Stimulated activated naive B cell treated with anti-CD40 and anti-IgM and Interleukin-4, amounts not matched to agents 10 μg/mL and 1 μg/mL and 100 μg/mL, for 72 hours (primary cell): ENCODE measurements around the gene CCDC187.

Experiments used
- ATAC-seq, 2 donors: fragments of 150-1000 bp; cut with Tn5 transposase; replicated peaks; 2 replicates each; pipeline ENCODE4 v1.10.0; 2021; ENCODE audit warnings: moderate library complexity in 1 of 2
- DNase-seq: peaks from one replicate; pipeline ENCODE4 v3.0.0; 2021
- H3K27ac Mint-ChIP-seq: one replicate; pipeline ENCODE4 v1.8.0; 2022; ENCODE audit warnings: mild to moderate bottlenecking, mixed read lengths
- H3K27me3 Mint-ChIP-seq, 2 donors: one replicate each; pipeline ENCODE4 v1.8.0; 2022; ENCODE audit warnings: mixed read lengths in 2 of 2
- H3K36me3 Mint-ChIP-seq, 2 donors: one replicate each; pipeline ENCODE4 v1.8.0; 2022; ENCODE audit warnings: mixed read lengths in 2 of 2, mild to moderate bottlenecking in 1 of 2
- H3K4me1 Mint-ChIP-seq, 2 donors: one replicate each; pipeline ENCODE4 v1.8.0; 2022; ENCODE audit warnings: mixed read lengths in 2 of 2, mild to moderate bottlenecking in 1 of 2
- H3K4me3 Mint-ChIP-seq, 2 donors: one replicate each; pipeline ENCODE4 v1.8.0; 2022; ENCODE audit warnings: mild to moderate bottlenecking in 2 of 2, mixed read lengths in 2 of 2, moderate library complexity in 1 of 2
- H3K9me3 Mint-ChIP-seq, 2 donors: one replicate each; pipeline ENCODE4 v1.8.0; 2022; ENCODE audit warnings: mixed read lengths in 2 of 2, mild to moderate bottlenecking in 1 of 2

CCDC187 gene

DNA sequence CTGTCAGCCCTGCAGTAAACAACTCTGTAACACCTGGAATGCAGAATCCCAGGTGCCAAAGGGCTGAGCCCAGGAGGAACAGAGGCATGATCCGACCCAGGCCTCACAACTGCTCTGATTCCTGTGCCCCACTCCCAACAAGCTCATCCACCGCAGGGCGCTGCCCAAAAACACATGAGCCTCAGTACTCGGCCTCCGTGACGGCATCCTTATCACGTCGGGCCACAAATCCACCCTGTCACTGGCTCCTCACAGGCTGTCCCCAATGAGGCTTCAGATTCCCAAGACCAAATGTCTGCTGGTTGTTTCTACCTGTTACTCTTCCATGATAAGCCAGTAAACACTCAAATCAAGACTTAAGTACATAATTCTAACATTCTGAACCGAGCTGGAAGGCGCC lies 73.5 kb downstream of the CCDC187 start:
- H3K27ac Mint-ChIP-seq, result peak overlapping the region; percentile 73

DNA sequence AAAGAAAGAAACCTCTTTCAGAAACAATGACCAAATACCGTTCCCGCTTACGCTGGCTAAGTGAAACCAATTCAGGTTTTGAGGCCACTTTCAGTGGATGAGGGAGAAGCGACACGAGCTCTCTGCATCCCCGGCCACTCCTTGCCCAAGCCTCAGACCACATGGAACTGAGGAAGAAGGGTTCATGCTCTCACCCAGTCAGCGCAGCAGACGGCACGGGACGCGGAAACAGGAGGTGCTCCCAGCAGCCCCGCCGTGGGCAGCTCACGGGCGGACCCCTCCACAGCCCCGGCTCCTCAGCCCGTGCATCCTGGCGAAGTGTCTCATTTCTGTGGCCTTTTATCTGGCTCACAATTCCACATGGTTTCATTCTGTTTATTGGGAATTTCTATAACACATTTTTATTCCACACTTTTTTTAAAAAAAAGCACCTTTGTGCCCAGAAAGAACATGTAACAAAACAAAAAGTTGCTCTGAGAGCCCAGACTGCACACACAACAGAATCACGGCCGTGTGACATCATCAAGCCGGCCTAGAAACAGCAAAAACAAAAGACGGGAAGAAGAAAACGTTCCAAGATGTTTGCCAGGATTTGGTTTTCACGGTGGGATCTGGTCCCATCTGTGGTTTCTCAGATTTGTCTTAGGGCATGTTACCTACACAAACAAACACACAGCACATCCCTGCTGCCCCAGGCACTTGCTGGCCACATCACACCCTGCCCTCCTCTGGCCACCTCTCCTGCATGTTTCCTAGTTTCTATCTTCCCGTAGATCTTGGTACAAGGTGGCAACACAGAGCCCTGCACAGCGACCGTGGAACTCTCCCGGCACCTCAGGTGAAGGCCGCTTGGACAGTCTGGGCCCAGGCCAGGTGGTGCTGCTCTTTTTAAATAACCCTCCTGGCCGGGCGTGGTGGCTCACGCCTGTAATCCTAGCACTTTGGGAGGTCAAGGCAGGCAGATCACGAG lies 74.5 kb downstream of the CCDC187 start:
- Mint-ChIP-seq H3K27ac (peak overlapping the region; percentile 0), H3K36me3 (peaks cover 47 to 66% of the 10 kb centered on the region in 2 donors), H3K4me3 (no peak overlapping the region), H3K27me3 (no peaks in the 10 kb centered on the region), H3K9me3 (peaks cover 0 to 1% of the 10 kb centered on the region in 2 donors), H3K4me1 (peaks cover 66 to 97% of the 10 kb centered on the region in 2 donors)
- DNase-seq, result no peak
- ATAC-seq, result no peak

More for the DNA sequence above, 73.5 kb downstream of the CCDC187 start:
- H3K4me1 Mint-ChIP-seq, result peaks cover 71 to 98% of the 10 kb centered on the region in 2 donors
- ATAC-seq, result no peak
- DNase-seq, result no peak
- H3K9me3 Mint-ChIP-seq, result peaks cover 0 to 1% of the 10 kb centered on the region in 2 donors
- H3K4me3 Mint-ChIP-seq, result no peak overlapping the region
- H3K36me3 Mint-ChIP-seq, result peaks cover 57 to 69% of the 10 kb centered on the region in 2 donors
- H3K27me3 Mint-ChIP-seq, result no peaks in the 10 kb centered on the region

DNA sequence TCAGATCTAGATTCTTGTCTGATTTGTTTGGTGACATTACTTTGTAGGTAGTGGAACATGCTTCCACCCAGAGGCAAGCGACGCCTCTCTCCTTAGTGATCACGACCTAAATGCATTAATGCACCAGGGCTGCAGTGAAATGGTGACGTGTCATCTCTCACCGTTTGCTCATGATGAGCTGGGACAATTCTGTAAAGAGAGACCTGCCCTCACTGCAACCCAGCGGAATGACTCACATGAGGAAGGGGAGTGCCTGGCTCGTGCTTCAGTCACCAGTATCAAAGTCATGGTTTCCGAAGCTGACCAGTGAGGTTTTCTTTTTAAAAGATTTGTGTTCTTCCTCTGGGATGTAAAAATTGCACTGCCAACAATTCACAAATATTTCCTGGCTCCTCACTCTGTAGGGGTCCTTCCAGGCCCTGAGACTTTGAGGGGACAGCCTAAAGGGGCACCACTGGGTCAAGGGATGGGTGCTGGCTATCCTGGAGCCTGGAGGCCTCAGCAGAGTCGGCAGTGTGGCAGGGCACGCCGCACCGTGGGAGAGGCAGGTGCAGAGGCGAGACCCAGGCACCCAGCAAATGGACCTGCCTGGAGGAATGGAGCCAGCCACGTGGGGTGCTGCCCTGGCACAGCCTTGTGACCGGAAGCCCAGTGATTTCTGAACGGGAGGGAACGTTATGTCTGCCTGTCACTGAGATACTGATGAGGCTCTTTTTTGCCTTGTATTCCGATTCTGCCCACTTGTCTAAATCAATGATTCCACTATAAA lies 75.6 kb downstream of the CCDC187 start:
- no peak for ATAC-seq
- no peak overlapping the region for H3K4me3 Mint-ChIP-seq

DNA sequence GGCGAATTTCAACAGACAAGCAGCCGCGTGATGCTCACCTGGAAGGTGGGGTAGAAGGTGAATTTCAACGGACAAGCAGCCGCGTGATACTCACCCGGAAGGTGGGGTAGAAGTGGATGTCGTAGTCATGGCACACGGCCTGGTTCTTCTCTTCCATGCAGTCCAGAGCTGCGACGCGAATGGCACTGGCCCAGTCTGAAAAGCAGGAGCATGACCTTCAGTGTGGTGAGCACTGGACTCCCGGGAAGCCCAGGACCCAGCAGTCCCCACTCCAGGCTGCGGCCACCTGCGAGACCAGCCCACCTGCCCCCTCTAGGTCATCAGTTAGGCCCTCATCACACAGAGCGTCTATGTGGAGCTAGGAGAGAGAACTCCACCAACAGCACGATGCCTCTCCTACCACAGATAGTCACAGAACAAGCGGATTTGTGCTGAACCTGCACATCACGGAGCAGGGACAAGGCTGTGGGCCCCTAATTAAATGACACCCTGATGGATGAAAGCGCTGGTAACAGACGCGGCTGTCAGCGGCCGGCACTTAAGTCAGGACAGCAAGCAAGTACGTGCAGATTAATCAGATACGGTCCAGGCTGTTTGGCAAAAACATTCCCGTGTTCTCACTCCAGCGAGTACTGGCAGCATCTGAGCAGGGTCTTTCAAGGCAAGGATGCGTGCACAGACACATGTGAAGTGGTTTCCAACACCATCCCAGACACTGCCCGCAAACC lies 77.0 kb downstream of the CCDC187 start:
- peak overlapping the region; percentile 31 for H3K27ac Mint-ChIP-seq
- no peak for ATAC-seq
- H3K36me3 Mint-ChIP-seq, result peaks cover 50 to 72% of the 10 kb centered on the region in 2 donors

More for the DNA sequence above, 75.6 kb downstream of the CCDC187 start:
- Mint-ChIP-seq H3K27me3 (no peaks in the 10 kb centered on the region), H3K36me3 (peaks cover 42 to 63% of the 10 kb centered on the region in 2 donors), H3K27ac (peak overlapping the region; percentile 39), H3K4me1 (peaks cover 58 to 91% of the 10 kb centered on the region in 2 donors), H3K9me3 (no peaks in the 10 kb centered on the region)
- no peak for DNase-seq

DNA sequence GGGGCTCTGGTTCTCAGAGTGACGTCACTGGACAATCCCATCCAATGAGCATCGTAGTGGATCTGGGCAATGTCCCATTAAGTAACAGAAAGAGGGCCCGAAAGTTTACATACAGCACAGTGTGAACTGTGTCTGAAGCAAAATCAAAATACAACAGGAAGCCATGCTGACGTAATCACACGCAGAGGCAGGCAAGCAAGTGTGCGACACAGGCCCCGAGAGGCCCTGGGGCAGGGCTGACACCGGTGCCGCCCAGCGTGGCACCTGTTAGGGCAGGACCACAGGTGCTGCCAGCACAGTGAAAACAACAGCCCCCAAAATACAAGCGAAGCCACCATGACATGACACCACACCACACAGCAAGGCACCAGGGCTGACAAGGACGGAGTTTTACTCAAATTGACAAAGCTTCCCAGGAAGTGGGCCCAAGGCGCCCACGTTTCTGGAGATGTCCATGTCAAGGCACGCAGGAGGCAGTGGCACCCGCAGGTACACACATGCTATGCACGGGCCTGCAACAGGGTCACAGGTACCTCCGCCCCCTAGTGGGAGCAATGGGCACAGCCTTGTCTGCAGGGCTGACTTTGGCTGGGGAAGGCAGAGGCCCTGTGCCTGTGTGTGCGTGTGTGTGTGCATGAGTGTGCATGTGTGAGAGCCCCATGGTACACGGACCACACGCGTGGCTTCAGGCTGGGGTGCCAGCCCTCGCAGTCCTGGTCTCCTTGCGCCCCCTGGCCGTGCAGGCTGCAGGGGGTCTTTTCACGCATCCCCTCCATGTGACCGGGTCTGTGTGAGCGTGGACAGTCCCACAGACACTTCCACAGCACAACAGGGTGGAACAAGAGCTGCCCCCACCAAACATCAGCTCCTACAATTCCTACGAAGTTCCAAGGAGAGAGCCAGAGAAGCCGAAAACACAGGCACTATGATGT lies 77.9 kb downstream of the CCDC187 start:
- peak overlapping the region; percentile 97 for H3K27ac Mint-ChIP-seq
- H3K4me3 Mint-ChIP-seq, result peak overlapping the region; percentile 62 to 66
- peaks cover 51 to 71% of the 10 kb centered on the region in 2 donors for H3K36me3 Mint-ChIP-seq
- DNase-seq, result peak; percentile 65
- no peaks in the 10 kb centered on the region for H3K9me3 Mint-ChIP-seq
- no peaks in the 10 kb centered on the region for H3K27me3 Mint-ChIP-seq
- ATAC-seq, result peak; percentile 83
- H3K4me1 Mint-ChIP-seq, result peaks cover 44 to 77% of the 10 kb centered on the region in 2 donors

More for the DNA sequence above, 77.0 kb downstream of the CCDC187 start:
- no peaks in the 10 kb centered on the region for H3K27me3 Mint-ChIP-seq
- peak overlapping the region in 1 of 2 donors; percentile 46 for H3K4me3 Mint-ChIP-seq
- H3K4me1 Mint-ChIP-seq, result peaks cover 50 to 83% of the 10 kb centered on the region in 2 donors
- no peak for DNase-seq
- H3K9me3 Mint-ChIP-seq, result no peaks in the 10 kb centered on the region

DNA sequence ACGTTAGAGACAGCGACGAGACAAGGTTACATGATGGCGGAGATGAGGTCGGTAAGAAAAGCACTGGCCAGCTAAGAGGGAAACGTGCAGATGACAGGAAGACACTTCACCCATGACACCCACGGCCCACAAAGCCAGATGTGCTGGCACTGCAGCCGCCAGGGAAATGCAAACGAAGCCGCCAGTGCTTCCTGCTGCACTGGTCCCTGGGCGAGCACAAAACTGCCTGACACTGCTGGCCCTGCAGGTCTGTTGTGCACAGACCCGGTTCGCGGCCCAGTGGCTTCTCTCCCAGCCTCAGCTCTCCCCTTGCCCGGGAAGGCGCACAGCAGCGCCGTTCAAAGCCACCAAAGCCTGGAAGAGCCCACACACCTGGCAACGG lies 78.5 kb downstream of the CCDC187 start:
- peaks cover 40 to 77% of the 10 kb centered on the region in 2 donors for H3K4me1 Mint-ChIP-seq
- H3K27ac Mint-ChIP-seq, result peak overlapping the region; percentile 97
- no peaks in the 10 kb centered on the region for H3K9me3 Mint-ChIP-seq
- peak; percentile 60 for DNase-seq
- peaks cover 50 to 71% of the 10 kb centered on the region in 2 donors for H3K36me3 Mint-ChIP-seq
- no peaks in the 10 kb centered on the region for H3K27me3 Mint-ChIP-seq
- ATAC-seq, result peak; percentile 79
- peak overlapping the region; percentile 62 to 66 for H3K4me3 Mint-ChIP-seq

DNA sequence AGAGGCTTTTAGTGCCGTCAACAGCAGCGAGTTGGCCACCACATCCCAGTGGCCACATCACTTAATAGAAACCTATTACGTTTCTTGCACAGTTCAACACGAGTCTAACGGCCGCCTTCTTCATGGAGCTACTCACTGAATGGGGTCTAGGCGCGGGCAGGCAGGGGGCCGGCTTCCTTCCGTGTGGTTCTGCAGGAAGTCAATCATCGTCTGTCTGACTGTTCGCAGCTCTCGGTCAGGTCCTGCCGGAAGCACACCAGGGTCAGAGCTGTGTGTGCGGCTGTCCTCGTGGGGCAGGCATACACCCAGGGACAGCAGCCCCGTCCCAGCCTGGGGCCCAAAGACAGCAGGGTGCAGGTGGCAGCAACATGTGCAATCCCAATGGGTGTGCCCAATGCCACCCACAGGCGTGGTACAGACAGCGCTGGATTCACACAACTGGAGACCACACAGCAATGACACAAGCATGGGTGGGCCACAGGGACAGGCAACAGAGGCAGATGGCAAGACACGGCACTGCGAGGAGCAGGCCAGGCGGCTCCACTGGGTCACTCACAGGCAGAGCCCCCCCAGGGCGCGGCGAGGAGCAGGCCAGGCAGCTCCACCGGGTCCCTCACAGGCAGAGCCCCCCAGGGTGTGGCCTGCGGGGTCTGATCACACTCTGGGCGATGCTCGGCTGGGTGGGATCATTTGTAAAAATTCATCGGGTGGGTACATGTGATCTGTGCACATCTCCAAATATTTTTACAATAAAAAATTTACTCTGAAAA lies 79.8 kb downstream of the CCDC187 start:
- Mint-ChIP-seq H3K4me1 (peaks cover 37 to 67% of the 10 kb centered on the region in 2 donors), H3K27ac (peak overlapping the region; percentile 68), H3K27me3 (no peaks in the 10 kb centered on the region), H3K9me3 (no peaks in the 10 kb centered on the region), H3K4me3 (no peak overlapping the region), H3K36me3 (peaks cover 47 to 71% of the 10 kb centered on the region in 2 donors)
- no peak for DNase-seq
- ATAC-seq, result no peak

DNA sequence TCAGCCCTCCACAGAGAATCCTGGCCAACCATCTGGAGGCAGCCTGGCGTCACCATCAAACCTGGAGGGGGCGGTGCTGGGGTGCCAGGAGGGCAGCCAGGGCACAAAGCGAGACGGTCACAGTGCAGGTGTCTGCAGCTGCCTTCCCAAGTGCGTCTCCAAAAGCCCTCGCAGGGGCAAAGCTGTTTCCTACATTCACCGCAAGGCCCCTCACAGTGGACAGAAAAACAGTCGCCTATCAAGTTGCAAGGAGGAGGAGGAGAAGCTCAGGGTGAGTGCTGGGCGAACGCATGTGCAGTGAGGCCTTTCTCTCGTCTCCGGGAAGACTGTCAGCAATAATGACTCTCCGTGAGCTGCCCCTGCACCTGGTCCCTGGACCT lies 81.0 kb downstream of the CCDC187 start:
- Mint-ChIP-seq H3K27me3 (no peaks in the 10 kb centered on the region), H3K36me3 (peaks cover 52 to 80% of the 10 kb centered on the region in 2 donors), H3K4me1 (peaks cover 28 to 55% of the 10 kb centered on the region in 2 donors), H3K27ac (no peak overlapping the region), H3K4me3 (no peak overlapping the region), H3K9me3 (no peaks in the 10 kb centered on the region)
- DNase-seq (no peak), ATAC-seq (no peak)

DNA sequence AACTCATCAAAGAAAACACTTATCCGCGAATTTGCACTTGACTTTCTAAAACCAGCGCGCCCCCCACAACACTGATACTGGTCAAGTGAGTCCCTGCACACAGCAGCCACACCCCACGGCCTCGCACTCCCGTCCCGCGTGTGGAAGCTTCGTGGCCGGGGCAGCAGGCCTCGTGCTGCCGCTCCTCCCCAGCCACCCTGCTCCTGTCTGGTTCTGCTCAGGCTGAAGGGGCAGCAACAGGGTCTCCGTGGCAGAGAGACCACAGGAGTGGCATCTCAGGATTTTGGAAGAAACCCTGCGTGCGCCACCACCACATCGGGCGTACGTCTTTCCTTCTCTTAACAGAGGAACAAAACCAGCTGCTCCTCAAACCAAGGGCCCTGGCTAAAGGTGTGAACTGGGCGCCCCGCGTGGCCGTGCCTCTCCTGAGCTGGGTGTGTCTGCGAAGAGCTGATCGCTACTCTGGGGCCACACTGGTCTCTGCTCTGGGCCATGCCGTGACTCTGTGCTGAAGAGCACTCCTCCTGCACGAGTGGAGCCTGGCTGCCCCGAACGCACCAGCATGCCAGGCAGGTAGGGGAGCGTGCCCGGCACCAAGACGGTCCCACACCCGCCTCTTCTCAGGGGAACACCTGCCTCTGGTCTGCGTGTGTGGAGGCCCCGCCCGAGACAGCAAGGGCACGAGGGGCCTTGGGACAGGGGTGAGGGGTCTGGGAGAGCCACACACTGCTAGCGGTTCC lies 81.6 kb downstream of the CCDC187 start:
- Mint-ChIP-seq H3K36me3 (peaks cover 52 to 76% of the 10 kb centered on the region in 2 donors), H3K9me3 (no peaks in the 10 kb centered on the region), H3K4me3 (no peak overlapping the region), H3K27me3 (no peaks in the 10 kb centered on the region), H3K4me1 (peaks cover 23 to 50% of the 10 kb centered on the region in 2 donors), H3K27ac (no peak overlapping the region)
- DNase-seq (no peak), ATAC-seq (no peak)

DNA sequence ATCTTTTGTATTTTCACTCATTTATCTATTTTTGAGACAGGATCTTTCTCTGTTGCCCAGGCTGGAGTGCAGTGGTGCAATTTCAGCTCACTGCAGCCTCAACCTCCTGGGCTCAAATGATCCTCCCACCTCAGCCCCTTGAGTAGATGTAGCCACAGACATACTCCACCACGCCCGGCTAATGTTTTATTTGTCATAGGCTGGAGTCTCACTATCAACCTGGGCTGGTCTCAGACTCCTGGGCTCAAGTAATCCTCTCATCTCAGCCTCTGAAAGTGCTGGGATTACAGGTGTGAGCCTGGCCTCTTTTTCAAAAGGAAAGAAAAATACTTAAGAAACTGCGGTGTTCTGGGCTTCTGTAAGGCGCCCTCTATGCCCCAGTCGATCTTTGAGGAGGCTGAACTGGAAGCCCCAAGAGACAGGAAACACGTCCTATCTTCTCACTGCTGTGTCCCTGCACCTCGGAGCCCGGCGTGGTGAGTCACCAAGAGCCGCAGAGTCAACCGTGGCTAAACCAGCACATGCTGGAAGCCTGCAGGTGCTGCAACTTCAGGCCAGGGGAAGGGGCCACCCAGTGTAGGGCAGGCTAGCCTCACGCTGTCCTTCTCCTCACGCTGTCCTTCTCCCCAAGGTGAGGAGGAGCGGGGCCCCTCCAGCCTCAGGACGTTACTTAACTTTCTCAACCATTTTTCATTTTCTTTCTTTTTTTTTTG lies 83.7 kb downstream of the CCDC187 start:
- Mint-ChIP-seq H3K36me3 (peaks cover 51 to 66% of the 10 kb centered on the region in 2 donors), H3K9me3 (no peaks in the 10 kb centered on the region), H3K4me1 (peaks cover 6 to 33% of the 10 kb centered on the region in 2 donors), H3K27me3 (no peaks in the 10 kb centered on the region), H3K27ac (peak overlapping the region; percentile 67), H3K4me3 (no peak overlapping the region)
- ATAC-seq (no peak), DNase-seq (no peak)

DNA sequence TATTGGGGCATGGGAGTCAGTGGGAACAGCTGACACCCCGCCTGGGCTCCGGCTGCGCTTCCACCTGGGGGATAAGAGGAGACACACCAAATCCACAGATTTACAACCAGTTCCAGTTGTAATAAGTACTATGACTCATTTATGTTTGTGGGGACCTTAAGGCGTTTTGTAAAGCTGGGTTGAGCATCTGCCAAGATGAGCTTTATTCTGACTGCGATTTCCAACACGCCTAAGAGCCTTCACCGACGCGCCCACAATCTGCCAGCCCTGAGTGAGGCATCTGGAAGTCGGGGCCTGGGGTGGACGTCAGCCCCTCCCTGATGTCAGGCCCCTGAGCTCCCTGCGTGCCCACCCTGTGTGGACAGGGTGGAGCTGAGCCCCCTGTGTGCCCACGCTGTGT lies 84.6 kb downstream of the CCDC187 start:
- Mint-ChIP-seq H3K4me1 (peaks cover 5 to 26% of the 10 kb centered on the region in 2 donors), H3K36me3 (peaks cover 58 to 72% of the 10 kb centered on the region in 2 donors), H3K27me3 (no peaks in the 10 kb centered on the region), H3K9me3 (no peaks in the 10 kb centered on the region), H3K4me3 (no peak overlapping the region), H3K27ac (no peak overlapping the region)
- DNase-seq (no peak), ATAC-seq (no peak)
